GM23338 (cell line): Measurements from ENCODE around the gene FHIT. TPM values are rescaled to one million over a fixed set of nuclear protein-coding genes. Genes with fewer than 3 reads are reported as not detected.

Source experiments
- ATAC-seq: fragments of 200-7000 bp; cut with Tn5 transposase; 3 replicates; pipeline ENCODE4 v1.9.1; 2020
- DNase-seq: peaks from one replicate; pipeline ENCODE4 v3.0.0-alpha.2; 2015; ENCODE audit warnings: low spot score
- H2AFZ ChIP-seq: fragments of 200-600 bp; sonication (generic); 2 replicates; pipeline ENCODE4 v1.8.0; 2016; ENCODE audit warnings: antibody characterized with exemption, mild to moderate bottlenecking, moderate library complexity
- H3F3A ChIP-seq: fragments of 200-600 bp; sonication (generic); replicated peaks from 2 replicates; pipeline ENCODE4 v1.8.0; 2017; ENCODE audit warnings: antibody characterized with exemption, mixed run types, low read depth
- H3K27ac ChIP-seq: fragments of 200-600 bp; sonication (generic); 2 replicates; pipeline ENCODE4 v1.6.1; 2016; ENCODE audit warnings: low read depth
- H3K27me3 ChIP-seq: fragments of 200-600 bp; sonication (generic); 2 replicates; pipeline ENCODE4 v1.8.0; 2016; ENCODE audit warnings: mild to moderate bottlenecking, mixed run types, moderate library complexity; ENCODE audit not compliant: insufficient read depth
- H3K36me3 ChIP-seq: fragments of 200-600 bp; sonication (generic); 2 replicates; pipeline ENCODE4 v1.8.0; 2016; ENCODE audit warnings: mild to moderate bottlenecking; ENCODE audit not compliant: insufficient read depth
- H3K4me1 ChIP-seq: fragments of 200-600 bp; sonication (generic); 2 replicates; pipeline ENCODE4 v1.8.0; 2016; ENCODE audit warnings: mild to moderate bottlenecking, moderate library complexity; ENCODE audit not compliant: insufficient read depth
- H3K4me2 ChIP-seq: fragments of 200-600 bp; sonication (generic); 2 replicates; pipeline ENCODE4 v1.7.1; 2017; ENCODE audit warnings: mixed run types
- H3K4me3 ChIP-seq: fragments of 200-600 bp; sonication (generic); 2 replicates; pipeline ENCODE4 v1.6.1; 2016; ENCODE audit warnings: mixed run types
- H3K79me2 ChIP-seq: fragments of 200-600 bp; sonication (generic); replicated peaks from 2 replicates; pipeline ENCODE4 v1.8.0; 2017; ENCODE audit warnings: mild to moderate bottlenecking; ENCODE audit not compliant: insufficient read depth
- H3K9me2 ChIP-seq: fragments of 200-600 bp; sonication (generic); 2 replicates; pipeline ENCODE4 v1.8.0; 2017; ENCODE audit not compliant: insufficient read depth
- H4K20me1 ChIP-seq: fragments of 200-600 bp; sonication (generic); replicated peaks from 2 replicates; pipeline ENCODE4 v1.8.0; 2017; ENCODE audit warnings: mild to moderate bottlenecking; ENCODE audit not compliant: insufficient read depth
- H3K27ac Mint-ChIP-seq: 2 replicates; pipeline ENCODE4 v1.8.0; 2020; ENCODE audit warnings: inconsistent platforms, mild to moderate bottlenecking, moderate library complexity, mixed read lengths
- H3K27me3 Mint-ChIP-seq: 3 replicates; pipeline ENCODE4 v1.8.0; 2022; ENCODE audit warnings: low read depth, mild to moderate bottlenecking, moderate library complexity, mixed read lengths, inconsistent platforms; ENCODE audit not compliant: insufficient read depth, poor library complexity
- H3K36me3 Mint-ChIP-seq: 3 replicates; pipeline ENCODE4 v1.8.0; 2021; ENCODE audit warnings: low read depth, mild to moderate bottlenecking, inconsistent platforms, moderate library complexity, mixed read lengths
- H3K4me1 Mint-ChIP-seq: 3 replicates; pipeline ENCODE4 v1.8.0; 2020; ENCODE audit warnings: mild to moderate bottlenecking, inconsistent platforms, mixed read lengths
- H3K4me3 Mint-ChIP-seq: 3 replicates; pipeline ENCODE4 v1.8.0; 2021; ENCODE audit warnings: moderate library complexity, mild to moderate bottlenecking, inconsistent platforms, mixed read lengths
- H3K9me3 Mint-ChIP-seq: 3 replicates; pipeline ENCODE4 v1.8.0; 2020; ENCODE audit warnings: moderate library complexity, mild to moderate bottlenecking, inconsistent platforms, mixed read lengths
- CREB1 ChIP-seq: fragments of 250-450 bp; sonication (Bioruptor Pico); IDR thresholded peaks from 2 replicates; pipeline ENCODE4 v1.5.0; 2020; ENCODE audit warnings: low read depth, mild to moderate bottlenecking, moderate library complexity
- CTCF ChIP-seq, 2 experiments: fragments of 200-600 bp in 1 of 2; sonication (generic) in 1 of 2; conservative IDR thresholded peaks; 2 replicates each; pipeline versions ENCODE4 v1.5.1 to v1.6.1; 2016 to 2017; ENCODE audit warnings: antibody characterized with exemption in 2 of 2, low read depth in 2 of 2, mild to moderate bottlenecking in 2 of 2, moderate library complexity in 1 of 2
- ETS1 ChIP-seq: IDR thresholded peaks from 2 replicates; pipeline ENCODE4 v1.6.1; 2016; ENCODE audit warnings: antibody characterized with exemption
- EZH2 ChIP-seq: fragments of 200-600 bp; sonication (generic); IDR thresholded peaks from one replicate; pipeline ENCODE4 v1.8.0; 2017; ENCODE audit warnings: antibody characterized with exemption, mild to moderate bottlenecking, low read depth; ENCODE audit not compliant: unreplicated experiment
- EZH2phosphoT487 ChIP-seq: fragments of 200-600 bp; sonication (generic); IDR thresholded peaks from one replicate; pipeline ENCODE4 v1.8.1; 2018; ENCODE audit warnings: antibody characterized with exemption; ENCODE audit not compliant: unreplicated experiment
- JUNB ChIP-seq: IDR thresholded peaks from one replicate; pipeline ENCODE4 v1.6.1; 2016; ENCODE audit warnings: antibody characterized with exemption; ENCODE audit not compliant: unreplicated experiment
- POLR2AphosphoS5 ChIP-seq: IDR thresholded peaks from 2 replicates; pipeline ENCODE4 v1.6.1; 2016; ENCODE audit warnings: antibody characterized with exemption, low read depth
- REST ChIP-seq: IDR thresholded peaks from one replicate; pipeline ENCODE4 v1.6.1; 2018; ENCODE audit warnings: antibody characterized with exemption; ENCODE audit not compliant: unreplicated experiment
- ZNF114 ChIP-seq: fragments of 250-450 bp; sonication (Bioruptor Pico); IDR thresholded peaks from 2 replicates; pipeline ENCODE4 v1.5.0; 2020; ENCODE audit warnings: mild to moderate bottlenecking, moderate library complexity
- ZNF462 ChIP-seq: fragments of 250-450 bp; sonication (Bioruptor Pico); IDR thresholded peaks from 2 replicates; pipeline ENCODE4 v1.5.0; 2020; ENCODE audit warnings: mild to moderate bottlenecking, moderate library complexity
- polyA plus RNA-seq: library from polyadenylated mRNA; unstranded; fragments of >200 nt; fragmentation: Nextera tagmentation; extraction: Ambion mirVana; gene quantifications from 2 replicates; pipeline ENCODE4 v1.2.1, GENCODE V29; 2016
- total RNA-seq: library from RNA; depleted of rRNA; stranded (reverse); fragments of >200 nt; shearing (Covaris generic); gene quantifications from 2 replicates; pipeline ENCODE4 v1.2.3, GENCODE V29; 2014

FHIT gene
- total and polyA plus RNA-seq, 2 experiments from 2014 or later: 3.0 to 8.3 TPM

DNA sequence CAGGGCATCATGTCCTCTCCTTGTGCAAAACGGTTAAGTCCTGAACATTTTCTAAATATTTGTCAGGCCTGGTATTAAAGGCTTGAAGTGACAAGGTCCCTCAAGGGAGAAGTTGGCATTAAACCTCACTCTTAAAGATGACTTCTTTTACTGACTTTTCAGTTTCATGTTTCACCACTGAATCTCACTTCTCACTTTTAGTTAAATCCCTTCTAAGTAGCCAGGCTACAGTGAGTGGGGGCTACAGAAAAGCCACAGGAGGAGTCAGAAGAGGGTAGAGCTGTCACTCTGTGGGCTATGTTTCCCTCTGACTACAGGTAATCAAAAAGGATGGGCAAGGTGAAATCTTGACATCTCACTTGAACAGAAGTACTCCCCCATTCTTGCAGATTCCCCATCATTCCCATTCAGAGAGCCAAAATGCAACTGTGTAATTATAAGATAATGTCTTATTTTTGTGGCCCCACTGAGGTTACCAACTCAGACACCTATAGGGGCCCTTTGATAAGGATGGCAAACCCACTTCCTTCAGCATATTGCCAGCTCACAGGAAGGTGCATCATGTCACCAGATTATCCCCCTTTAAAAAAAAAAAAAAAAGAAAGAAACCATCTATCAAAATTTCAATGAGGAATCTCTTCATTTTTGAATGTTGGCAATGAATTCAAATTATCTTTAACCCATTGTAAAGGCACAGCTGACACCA lies 1411.3 kb downstream of the FHIT start:
- no peaks in the 10 kb centered on the region for H3K4me1 Mint-ChIP-seq
- no peak overlapping the region for H3K4me2 ChIP-seq
- no peak for ATAC-seq

More for the DNA sequence above, 1411.3 kb downstream of the FHIT start:
- H3K27ac ChIP-seq: no peak overlapping the region
- H3K4me3 ChIP-seq: no peak overlapping the region
- no peaks in the 10 kb centered on the region for H4K20me1 ChIP-seq
- H3K4me3 Mint-ChIP-seq: no peak overlapping the region
- H2AFZ ChIP-seq: no peak overlapping the region
- H3K9me3 Mint-ChIP-seq: no peaks in the 10 kb centered on the region
- peaks cover 9% of the 10 kb centered on the region for H3K9me2 ChIP-seq
- no peaks in the 10 kb centered on the region for H3F3A ChIP-seq
- no peaks in the 10 kb centered on the region for H3K27me3 Mint-ChIP-seq
- no peaks in the 10 kb centered on the region for H3K27me3 ChIP-seq
- DNase-seq: no peak
- TF ChIP-seq JUNB (no peak), REST (no peak), ETS1 (no peak), CREB1 (CRISPR knock-in tag) (no peak), EZH2phosphoT487 (no peak), CTCF (conservative IDR thresholded peaks at IDR 0.05; ENCODE audit: low read depth in 2 of 2) (no peak), POLR2AphosphoS5 (no peak), EZH2 (no peak), ZNF114 (no peak), ZNF462 (CRISPR knock-in tag) (no peak)
- H3K36me3 Mint-ChIP-seq: no peaks in the 10 kb centered on the region
- no peaks in the 10 kb centered on the region for H3K79me2 ChIP-seq
- H3K4me1 ChIP-seq: no peaks in the 10 kb centered on the region
- H3K36me3 ChIP-seq: no peaks in the 10 kb centered on the region
- no peak overlapping the region for H3K27ac Mint-ChIP-seq
